ENCODE data around the gene NEK2.

DNA sequence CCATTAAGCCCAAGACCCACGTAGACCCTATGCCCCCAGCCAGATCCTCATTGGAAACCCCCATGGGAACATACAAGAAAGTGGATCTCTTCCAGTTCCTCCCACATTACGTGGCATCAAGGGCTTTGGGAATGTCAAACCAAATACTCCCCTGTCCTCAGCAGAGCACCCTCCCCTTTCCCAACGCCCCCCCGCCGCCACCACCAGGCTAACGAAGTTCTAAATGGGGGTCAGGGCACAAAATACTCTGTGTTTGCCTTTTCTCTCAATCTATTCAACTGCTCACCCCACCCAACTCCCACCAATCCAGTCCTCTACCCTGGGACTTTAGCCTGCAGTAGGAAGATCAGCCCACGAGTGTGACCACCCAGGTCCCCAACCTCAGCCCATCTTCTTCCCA is 24.5 kb downstream of the NEK2 start:
- TF ChIP-seq CTCF (IDR thresholded peaks at IDR 0.05) (no peak), EZH2 (IDR thresholded peaks at IDR 0.05) (no peak)
